ENCODE data around the gene IGF2BP2.
"Not testable (repeated sequence)": the region's sequence is repeated elsewhere in the genome, so short reads cannot be mapped to it uniquely, and the experiment has no call there.

IGF2BP2 gene

DNA sequence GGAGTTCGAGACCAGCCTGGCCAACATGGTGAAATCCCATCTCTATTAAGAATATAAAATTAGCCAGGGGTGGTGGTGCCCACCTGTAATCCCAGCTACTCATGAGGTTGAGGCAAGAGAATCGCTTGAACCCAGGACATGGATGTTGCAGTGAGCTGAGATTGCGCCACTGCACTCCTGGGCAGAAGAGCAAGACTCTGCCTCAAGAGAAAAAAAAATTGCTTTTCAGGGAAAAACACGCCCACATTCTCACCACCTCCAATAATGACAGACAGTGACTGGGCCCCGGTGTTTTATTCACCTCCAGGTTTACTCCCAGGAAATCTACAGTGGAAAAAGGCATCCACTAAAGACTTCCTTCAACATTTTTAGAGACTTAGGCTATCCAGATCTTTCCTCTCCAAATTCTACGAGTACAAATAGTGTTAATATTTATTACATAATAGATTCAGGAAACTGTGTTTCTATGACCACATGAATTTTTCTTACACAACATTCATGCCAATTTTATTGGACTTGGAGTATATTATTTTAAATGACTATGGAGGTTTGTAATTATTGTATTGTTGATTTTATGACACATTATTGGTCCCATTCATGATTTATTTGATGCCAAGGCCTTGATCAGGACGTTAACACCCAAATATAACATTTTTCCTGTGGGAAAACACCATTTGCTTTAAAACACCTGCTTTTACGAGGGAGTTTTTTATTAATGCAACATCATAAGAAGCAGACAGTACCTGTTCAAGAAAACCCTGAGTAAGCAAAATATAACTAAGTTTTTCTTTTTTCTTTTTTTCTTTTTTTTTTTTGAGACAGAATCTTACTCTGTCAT lies 26.6 kb downstream of the IGF2BP2 start:
- no peak for DNase-seq

DNA sequence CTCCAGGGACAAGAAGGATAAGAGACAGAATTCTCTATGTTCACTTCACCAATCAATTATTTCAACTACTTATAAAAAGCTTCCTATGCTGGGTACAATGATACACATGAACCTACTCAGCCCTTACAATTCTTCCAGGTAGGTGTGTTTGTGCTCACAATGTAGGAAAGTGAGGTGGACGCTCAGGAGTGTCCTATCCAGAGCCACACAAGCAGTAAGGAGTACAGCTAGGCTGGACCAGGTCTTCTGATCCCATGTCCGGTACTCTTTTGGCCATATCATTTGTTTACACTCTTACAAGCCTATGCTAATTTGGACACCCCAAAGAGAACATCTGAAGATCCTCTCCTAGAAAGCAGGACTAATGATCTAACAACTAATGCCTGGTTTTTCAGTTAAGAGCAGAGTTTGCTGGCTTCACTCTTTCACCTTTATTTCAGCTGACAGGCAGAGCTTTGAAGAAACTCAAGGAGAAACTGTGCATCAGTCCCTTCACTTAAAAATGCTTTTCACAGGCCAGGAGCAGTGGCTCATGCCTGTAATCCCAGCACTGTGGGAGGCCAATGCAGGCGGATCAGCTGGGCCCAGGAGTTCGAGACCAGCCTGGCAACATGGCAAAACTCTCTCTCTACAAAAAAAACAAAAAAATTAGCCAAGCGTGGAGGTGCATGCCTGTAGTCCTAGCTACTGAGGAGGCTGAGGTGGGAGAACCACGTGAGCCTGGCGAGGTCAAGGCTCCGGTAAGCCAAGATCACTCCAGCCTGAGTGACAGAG lies 27.5 kb downstream of the IGF2BP2 start:
- DNase-seq, result no peak

DNA sequence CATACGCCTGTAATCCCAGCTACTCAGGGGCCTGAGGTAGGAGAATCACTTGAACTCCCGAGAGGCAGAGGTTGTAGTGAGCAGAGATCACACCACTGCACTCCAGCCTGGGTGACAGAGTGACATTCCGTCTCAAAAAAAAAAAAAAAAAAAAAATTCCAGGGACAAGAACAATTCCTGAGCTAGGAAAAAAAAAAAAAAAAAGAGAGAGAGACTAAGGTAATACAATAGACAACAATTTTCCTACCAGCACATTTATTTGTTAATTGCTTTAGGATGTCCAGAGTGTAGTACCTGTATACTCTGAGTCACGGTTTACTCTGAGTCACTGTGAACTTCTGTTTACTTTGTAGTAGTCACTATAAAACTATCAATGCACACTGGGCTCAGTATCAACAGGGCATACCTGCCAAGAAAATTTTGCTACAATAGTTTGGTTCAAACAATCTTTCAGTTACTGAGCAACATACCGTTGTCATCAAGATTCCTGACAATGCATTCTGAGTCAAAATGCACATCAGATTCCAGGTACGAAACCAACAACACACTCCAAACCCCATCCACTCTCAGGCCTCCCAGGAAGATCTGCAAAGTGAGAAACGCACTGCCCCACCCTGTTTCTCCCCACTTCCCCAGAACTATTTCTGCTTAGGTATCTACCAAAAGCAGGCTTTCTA lies 28.3 kb downstream of the IGF2BP2 start:
- DNase-seq, result no peak

DNA sequence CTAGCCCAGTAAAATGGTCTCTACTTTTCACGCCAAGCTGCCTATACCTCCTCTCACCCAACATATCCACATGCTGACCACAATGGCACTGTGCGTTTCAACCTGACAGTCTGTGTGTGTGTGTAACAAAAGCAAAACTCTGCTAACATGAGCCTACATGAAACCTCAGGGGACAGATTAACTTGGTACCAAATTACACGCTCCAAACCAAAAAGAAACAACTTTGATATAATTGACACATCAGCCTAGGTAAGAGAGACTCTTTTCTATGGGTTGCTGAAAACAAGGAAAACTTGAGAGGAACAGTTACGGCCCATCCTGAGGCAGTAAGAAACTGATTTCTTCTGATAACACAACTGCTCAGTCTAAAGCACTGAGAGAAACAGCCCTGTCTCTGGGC lies 31.5 kb downstream of the IGF2BP2 start:
- DNase-seq, result no peak

DNA sequence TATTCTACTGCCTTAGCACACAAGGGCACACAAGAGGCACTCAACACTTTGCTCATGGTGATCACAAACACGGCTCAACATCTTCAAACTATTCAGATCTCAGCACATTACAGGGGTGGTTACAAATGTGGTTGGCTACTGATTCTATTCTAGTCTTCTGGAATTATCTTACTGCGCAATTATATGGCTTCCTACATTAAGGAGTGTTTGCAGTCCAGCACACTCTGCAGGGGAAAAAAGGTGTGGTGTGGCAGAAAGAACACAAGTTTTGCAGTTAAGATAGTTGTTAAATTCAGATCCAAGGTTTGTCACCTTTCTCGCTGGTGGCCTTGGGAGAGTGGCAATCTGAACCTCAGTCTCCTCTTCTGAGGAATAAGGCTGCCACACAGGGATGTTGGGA lies 31.9 kb downstream of the IGF2BP2 start:
- DNase-seq, result no peak

DNA sequence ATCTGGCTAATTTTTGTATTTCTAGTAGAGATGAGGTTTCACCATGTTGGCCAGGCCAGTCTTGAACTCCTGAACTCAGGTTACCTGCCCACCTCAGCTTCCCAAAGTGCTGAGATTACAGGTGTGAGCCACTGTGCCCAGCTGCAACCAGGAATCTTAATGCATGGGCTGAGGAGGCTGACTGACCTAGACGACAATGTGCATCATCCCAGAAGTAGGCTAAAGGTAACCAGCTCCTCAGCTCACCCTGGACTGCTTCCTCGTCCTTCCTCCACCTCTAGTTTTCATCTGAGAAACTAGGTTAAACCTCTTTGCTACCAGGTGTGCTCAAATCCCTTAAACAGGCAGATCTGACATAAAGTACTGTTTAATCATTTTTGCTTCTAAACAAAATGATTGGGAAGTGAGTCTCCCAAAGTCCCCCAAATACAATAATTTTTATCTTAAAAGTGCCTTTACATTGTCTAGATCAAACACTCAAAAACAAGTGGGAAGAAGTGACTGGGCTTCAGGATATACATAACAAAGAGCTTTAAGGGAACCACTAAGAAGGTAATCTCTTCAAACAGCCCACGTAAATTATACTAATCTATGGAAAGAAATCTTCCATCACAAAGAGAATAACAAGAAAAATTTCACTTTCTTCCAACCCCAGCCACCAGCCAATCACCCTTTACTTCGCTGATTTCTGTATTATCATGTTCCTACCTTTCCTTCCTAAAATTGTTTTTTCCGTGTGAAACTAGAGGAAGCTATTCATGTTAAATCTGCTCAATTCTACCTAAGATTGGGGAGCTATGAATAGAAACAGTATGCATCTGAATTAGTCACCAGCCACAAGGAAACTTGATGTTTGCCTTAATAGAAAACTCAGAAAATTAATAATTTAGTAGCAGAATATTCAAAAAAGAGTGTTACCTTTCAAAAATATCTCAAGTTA lies 34.7 kb downstream of the IGF2BP2 start:
- no peak for DNase-seq

DNA sequence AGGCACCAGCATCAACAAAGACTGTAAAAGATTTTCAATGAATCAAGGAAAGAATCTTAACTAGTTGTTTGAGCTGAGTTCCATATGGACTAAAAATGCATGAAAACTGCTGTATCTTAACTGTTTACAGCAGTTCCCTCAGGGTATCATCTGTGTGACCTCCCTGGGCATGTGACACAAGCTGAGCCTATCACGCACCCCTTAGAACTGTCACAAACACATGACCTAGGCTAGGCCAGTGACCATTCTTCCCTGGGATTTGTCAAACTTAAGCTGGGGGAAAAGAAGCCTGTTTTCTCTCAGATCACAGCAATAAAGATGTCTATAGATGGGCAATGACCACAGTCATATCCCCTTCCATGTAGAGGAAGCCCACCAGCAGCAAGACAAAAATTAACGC lies 35.7 kb downstream of the IGF2BP2 start:
- no peak for DNase-seq

DNA sequence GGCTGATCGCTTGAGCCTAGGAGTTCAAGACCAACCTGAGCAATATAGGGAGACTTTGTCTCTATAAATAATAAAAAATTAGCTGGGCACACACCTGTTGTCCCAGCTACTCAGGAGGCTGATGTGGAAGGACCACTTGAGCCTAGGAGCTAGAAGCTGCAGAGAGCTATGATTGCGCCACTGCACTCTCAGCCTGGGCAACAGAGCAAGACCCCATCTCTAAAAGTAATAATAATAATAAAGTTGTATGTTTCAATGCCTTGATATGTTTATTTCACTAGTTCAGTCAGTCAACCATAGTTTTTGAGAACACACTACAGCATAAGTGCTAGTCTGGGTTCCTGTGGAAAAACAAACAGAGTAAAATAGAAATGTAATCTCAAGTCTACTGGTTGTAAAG lies 36.5 kb downstream of the IGF2BP2 start:
- no peak for DNase-seq

DNA sequence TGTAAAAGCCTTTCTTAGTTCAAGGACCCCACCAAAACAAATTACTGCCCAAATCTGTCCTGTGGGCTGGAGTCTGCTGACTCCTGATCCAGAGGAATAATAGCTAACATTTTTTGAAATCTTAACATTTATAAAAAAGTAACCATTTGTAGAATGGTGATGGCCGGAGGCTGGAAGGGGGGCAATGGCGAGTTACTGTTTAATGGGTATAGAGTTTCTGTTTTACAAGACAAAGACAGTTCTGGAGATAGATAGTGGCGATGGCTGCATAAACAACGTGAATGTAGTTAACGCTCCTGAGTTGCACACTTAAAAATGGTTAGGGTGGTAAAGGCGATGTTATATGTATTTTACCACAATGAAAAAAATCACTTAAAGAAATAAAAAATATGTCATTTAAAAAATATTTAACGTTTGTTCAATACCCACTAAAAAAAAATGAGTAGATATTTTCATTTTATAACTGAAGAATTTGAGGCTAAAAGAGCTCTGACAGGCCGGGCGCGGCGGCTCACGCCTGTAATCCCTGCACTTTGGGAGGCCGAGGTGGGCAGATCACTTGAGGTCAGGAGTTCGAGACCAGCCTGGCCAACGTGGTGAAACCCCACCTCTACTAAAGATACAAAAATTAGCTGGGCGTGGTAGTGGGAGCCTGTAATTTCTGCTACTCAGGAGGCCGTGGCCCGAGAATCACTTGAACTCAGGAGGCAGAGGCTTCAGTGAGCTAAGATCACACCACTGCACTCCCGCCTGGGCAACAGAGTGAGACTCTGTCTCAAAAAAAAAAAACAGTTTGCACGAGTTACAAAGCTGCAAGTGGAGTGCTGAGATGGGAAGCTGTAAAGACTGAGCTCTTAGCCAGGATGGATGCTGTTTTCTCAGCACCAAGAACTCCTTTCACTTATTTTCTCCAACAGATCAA lies 37.6 kb downstream of the IGF2BP2 start:
- no peak for DNase-seq

DNA sequence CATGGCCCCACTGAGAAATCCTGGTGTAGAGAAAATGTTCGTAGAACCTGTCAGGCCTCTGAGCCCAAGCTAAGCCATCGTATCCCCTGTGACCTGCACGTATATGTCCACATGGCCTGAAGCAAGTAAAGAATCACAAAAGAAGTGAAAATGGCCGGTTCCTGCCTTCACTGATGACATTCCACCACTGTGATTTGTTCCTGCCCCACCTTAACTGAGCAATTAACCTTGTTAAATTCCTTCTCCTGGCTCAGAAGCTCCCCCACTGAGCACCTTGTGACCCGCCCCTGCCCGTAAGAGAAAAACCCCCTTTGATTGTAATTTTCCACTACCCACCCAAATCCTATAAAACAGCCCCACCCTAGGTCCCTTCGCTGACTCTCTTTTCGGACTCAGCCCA lies 38.6 kb downstream of the IGF2BP2 start:
- not testable (repeated sequence) for DNase-seq

DNA sequence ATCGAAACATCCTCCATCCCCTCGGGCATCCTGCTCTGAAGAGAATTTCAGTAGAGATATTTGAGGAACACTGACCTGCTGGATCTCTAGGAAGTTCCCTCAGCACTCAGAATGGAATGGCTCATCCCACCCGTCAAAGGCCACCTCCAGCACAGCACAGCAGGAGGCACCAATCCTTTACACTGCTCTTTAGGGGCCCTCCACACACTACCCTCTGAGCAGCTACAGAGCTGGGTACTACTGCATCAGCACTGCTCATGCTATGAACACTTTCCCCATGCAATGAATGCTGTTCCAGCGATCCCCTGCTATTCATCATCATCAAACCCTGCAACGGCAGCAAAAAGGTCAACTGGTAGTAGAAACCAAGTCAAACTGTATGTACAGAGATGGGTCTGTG lies 40.5 kb downstream of the IGF2BP2 start:
- DNase-seq, result no peak

DNA sequence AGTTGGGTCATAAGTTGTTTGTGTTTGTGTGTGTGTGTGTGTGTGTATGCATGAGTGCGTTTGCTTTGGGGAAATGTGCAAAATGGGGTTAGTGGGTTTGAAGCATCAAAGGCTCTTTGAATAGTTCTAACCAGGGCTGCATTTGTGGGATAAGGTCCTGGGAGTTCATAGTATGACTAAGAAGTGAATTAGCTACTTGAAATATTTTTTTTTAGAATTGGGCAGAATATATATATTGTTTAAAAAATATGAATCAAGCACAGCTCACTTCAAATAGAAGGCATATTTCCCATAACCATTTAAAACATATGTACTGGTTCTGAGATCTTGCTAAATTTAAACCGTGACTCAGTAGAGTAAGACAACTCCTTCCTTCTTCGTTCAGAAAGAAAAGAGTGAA lies 43.1 kb downstream of the IGF2BP2 start:
- no peak for DNase-seq

DNA sequence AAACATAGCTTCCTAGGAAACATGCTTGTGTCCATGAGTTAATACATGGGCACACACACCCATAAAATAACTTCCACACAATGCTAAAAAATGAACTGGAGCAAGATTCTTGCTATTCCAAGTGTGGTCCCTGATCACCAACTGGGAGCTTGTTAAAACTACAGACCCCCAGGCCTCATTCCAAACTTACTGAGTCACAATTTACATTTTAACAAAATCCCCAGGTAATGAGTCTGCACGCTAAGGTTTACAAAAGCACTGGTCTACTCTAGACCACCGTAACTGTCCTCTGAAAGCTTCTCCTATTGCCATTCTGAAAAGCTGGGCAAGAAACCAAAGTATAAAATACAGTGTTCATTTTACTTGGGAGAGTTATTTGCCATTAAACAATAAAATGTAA lies 45.4 kb downstream of the IGF2BP2 start:
- no peak for DNase-seq

DNA sequence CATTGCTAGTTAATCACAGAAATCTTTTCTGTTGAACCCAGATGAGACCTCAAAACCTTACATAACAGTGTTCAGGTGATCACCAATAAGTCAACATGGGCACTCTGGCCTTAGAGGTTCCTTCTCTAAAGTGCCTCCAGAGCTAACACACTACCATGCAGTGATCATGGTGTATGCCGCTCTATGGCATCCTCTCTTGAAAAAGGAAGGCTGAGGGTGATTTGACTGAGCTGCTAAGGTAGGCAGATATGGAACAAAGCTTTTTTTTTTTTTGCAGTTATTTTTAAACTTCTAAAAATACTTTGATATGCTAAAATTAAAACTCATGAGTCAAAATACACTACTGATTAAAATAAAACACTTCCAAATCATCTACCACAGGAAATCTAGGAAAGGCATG lies 46.0 kb downstream of the IGF2BP2 start:
- no peak for DNase-seq

DNA sequence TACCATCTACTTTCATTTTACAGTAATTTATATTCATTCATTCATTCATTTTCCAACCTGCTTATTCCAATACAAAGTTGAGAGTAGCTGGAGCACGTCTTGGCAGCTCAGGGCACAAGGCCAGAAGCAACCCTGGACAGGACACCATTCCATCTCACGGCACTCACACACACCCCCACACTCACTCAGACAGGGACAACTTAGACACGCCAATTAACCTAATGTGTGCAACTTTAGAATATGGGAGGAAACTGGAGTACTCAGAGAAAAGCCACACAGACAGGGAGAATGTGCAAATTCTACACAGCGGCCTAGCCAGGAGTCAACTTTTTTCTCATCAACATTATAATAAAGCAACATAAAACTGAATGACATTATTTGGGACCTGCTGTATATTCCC lies 46.7 kb downstream of the IGF2BP2 start:
- DNase-seq, result no peak

DNA sequence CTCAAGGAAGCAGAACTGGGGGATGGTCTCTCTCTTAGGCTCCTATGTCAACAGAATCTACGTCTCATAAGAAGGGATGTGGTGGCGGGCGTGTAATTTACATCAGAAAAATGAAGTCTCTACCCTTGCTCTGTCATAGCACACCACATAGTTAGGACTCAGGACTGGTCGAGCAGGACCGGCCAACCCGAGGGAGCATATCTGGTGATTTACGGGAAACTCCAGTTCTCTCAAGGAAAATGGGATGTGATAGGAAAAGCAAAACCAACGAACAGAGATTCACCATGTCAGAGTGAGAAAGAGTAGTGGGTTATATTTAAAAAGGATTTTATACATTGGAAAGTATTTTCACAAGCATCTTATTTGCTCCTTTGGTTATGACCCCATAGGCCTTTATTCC lies 54.7 kb downstream of the IGF2BP2 start:
- DNase-seq, result no peak

DNA sequence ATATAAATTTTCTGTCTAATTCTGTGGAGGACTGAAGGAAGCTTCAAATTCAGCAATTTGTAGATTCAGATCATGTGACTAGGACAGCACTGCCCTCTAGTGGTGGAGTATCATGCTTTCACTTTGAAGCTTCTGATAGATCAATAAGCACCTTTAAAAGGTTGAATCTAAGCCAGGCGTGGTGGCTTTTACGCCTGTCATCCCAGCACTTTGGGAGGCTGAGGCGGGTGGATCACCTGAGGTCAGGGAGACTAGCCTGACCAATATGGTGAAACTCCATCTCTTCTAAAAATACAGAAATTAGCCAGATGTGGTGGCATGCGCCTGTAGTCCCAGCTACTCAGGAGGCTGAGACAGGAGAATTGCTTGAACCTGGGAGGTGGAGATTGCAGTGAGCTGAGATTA lies 56.3 kb downstream of the IGF2BP2 start:
- peak; percentile 54 for DNase-seq

DNA sequence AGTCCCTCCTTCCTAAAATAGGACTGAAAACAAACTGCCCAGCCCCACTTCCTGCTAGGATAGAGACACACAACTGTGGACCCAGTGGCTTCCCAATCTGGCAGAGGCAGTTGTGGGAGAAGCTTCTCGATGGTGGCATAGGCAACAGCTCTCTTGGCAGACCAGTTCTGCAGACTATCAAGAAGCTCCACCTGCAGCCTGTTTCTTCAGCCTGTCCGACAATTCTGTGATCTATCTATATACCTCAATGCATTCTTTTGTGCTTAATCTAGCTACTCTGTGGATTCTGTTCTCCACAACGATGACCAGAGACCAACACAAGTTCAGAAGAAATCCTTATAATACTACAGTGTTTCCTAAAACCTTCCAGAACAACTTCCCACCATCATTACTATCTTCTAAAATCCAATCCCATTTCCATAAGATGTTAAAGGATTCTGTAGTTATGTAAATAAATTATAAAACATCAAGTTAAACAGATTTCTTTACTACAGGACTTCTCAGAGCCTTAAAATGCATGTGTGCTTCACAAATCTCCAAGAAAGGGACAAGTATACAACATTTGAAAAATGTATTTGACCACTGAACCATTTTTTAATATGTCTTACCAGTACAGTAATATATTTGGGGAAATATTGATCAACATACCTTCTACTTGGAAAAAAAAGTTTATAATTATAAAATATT lies 57.7 kb downstream of the IGF2BP2 start:
- DNase-seq, result no peak

DNA sequence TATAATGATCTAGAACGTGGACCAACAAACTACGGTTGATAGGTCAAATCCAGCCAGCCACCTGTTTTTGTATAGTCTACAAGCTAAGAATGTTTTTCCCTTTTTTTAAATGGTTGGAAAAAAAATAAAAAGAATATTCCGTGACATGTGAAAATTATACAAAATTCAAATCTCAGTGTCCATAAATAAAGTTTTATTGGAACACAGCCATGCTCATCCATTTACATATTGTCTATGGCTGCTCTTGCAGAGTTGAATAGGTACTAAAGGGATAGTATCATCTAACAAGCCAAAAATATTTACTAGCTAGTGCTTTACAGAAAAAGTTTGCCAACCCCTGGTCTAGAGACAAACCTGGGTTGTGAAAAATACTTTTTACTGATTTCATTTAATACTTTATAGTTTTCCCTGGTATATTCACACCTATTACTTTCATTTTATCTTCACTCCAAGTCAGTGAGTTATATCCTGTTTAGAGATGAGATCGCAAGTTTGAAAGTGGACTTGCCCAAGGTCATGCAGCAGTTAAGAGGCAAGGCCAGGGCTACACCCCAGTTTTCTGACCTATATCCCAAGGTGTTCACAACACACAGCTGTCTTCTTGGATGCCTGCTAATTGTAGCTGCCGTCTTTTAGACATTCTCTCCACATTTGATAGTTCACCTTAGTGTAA lies 58.4 kb downstream of the IGF2BP2 start:
- no peak for DNase-seq

DNA sequence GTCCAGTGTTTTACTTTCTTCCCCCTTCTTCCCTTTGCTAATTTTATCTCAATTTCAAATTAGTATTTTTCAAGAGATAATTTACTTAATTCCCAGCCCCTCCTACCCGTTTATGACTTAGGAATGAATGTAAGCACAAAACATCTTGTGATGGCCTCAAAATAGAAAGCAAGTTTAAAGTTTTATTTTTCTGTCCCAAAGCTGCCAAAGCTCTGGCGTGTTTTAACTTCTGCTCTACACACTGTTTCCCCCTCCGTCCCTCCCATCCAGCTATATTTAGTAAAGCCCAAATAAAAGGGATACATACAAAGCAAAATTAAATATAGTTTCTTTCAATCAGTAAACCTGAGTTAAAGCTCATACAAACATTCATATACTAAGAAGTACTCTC lies 59.9 kb downstream of the IGF2BP2 start:
- no peak for DNase-seq

Measured in CD4-positive, alpha-beta T cell treated with Interleukin-4 for 4 hours (primary cell).